ENCODE measurements around the gene PRKN. TPM values are rescaled to one million over a fixed set of nuclear protein-coding genes. Genes with fewer than 3 reads are reported as not detected.
A peak's percentile ranks its signal among the peaks of the same experiment; 100 is the strongest.

Gene PRKN
- total RNA-seq, 1 donor from 2014 or later: 5.1 TPM

DNA sequence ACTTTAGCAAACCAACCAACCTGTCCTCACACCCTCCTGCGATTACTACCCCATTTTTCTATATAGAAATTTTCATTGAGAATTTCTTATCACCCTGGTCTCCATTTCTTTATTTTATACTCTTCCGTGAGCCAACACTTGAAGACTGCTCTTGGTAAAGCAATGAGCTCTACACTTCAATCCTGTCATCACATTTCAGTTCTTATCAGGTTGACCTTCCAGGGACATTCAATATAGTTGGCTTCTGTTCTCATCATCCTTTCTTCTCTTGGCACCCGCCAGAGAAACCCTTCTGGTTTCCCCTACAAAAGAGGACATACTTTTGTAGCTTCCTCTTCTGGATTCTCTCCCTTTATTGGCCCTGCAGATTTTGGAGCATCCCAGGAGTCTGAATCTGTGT lies 279.3 kb downstream of the PRKN start:
- Mint-ChIP-seq H3K4me3 (ENCODE audit: unreplicated experiment) (no peak overlapping the region), H3K4me1 (ENCODE audit: unreplicated experiment) (no peaks in the 10 kb centered on the region), H3K27ac (ENCODE audit: unreplicated experiment) (no peak overlapping the region), H3K27me3 (ENCODE audit: unreplicated experiment) (peaks cover 2% of the 10 kb centered on the region), H3K9me3 (ENCODE audit: unreplicated experiment) (no peaks in the 10 kb centered on the region), H3K36me3 (ENCODE audit: low read depth, unreplicated experiment) (no peaks in the 10 kb centered on the region)
- DNase-seq (ENCODE audit: low spot score): no peak
- TF ChIP-seq, protein P1, sequence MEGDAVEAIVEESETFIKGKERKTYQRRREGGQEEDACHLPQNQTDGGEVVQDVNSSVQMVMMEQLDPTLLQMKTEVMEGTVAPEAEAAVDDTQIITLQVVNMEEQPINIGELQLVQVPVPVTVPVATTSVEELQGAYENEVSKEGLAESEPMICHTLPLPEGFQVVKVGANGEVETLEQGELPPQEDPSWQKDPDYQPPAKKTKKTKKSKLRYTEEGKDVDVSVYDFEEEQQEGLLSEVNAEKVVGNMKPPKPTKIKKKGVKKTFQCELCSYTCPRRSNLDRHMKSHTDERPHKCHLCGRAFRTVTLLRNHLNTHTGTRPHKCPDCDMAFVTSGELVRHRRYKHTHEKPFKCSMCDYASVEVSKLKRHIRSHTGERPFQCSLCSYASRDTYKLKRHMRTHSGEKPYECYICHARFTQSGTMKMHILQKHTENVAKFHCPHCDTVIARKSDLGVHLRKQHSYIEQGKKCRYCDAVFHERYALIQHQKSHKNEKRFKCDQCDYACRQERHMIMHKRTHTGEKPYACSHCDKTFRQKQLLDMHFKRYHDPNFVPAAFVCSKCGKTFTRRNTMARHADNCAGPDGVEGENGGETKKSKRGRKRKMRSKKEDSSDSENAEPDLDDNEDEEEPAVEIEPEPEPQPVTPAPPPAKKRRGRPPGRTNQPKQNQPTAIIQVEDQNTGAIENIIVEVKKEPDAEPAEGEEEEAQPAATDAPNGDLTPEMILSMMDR (IDR thresholded peaks at IDR 0.05; ENCODE audit: unreplicated experiment): no peak

DNA sequence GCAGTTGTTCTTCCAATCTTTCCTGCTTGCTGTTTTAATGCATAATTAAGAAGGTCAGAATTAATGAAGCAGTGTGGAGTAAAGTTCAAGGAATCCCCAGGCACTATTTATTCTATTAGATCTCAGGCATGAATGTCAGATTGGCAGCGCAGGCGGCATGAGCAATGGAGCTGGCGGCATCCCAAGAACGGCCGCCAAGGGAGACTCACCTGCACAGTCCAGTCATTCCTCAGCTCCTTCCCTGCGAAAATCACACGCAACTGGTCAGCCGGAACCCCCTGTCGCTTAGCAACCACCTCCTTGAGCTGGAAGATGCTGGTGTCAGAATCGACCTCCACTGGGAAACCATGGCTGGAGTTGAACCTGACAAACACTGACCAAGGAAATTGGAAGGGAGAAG lies 284.5 kb downstream of the PRKN start:
- TF ChIP-seq, protein P1 (IDR thresholded peaks at IDR 0.05; ENCODE audit: unreplicated experiment): no peak
- H3K4me1 Mint-ChIP-seq (ENCODE audit: unreplicated experiment): peaks cover 8% of the 10 kb centered on the region
- no peak for DNase-seq (ENCODE audit: low spot score)
- no peak overlapping the region for H3K4me3 Mint-ChIP-seq (ENCODE audit: unreplicated experiment)
- peaks cover 4% of the 10 kb centered on the region for H3K9me3 Mint-ChIP-seq (ENCODE audit: unreplicated experiment)
- peaks cover 3% of the 10 kb centered on the region for H3K27me3 Mint-ChIP-seq (ENCODE audit: unreplicated experiment)
- H3K27ac Mint-ChIP-seq (ENCODE audit: unreplicated experiment): no peak overlapping the region
- H3K36me3 Mint-ChIP-seq (ENCODE audit: low read depth, unreplicated experiment): no peaks in the 10 kb centered on the region

DNA sequence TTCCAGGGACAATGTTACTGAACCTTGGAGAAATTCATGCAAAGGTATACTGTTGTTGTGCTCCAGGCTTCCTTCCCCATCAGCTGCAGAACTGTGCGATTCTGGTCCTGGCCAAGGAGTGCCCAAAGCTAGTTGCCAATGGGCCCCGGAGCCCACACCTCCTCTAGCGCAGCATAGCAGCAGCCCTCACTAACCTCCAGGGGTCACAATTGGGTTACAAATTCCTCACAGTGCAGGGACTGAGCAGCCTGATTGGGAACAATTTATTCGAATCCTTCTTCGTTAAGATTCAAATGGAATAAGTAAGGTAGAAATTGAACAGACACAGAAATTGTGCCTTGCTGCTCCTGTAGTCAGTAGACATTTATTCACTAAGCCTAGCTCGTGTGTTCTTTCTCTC lies 284.9 kb downstream of the PRKN start:
- Mint-ChIP-seq H3K27me3 (ENCODE audit: unreplicated experiment) (peaks cover 3% of the 10 kb centered on the region), H3K27ac (ENCODE audit: unreplicated experiment) (no peak overlapping the region), H3K4me3 (ENCODE audit: unreplicated experiment) (no peak overlapping the region), H3K9me3 (ENCODE audit: unreplicated experiment) (peaks cover 4% of the 10 kb centered on the region), H3K36me3 (ENCODE audit: low read depth, unreplicated experiment) (no peaks in the 10 kb centered on the region), H3K4me1 (ENCODE audit: unreplicated experiment) (peaks cover 8% of the 10 kb centered on the region)
- DNase-seq (ENCODE audit: low spot score): peak; percentile 56
- TF ChIP-seq, protein P1 (IDR thresholded peaks at IDR 0.05; ENCODE audit: unreplicated experiment): peak; percentile 25

DNA sequence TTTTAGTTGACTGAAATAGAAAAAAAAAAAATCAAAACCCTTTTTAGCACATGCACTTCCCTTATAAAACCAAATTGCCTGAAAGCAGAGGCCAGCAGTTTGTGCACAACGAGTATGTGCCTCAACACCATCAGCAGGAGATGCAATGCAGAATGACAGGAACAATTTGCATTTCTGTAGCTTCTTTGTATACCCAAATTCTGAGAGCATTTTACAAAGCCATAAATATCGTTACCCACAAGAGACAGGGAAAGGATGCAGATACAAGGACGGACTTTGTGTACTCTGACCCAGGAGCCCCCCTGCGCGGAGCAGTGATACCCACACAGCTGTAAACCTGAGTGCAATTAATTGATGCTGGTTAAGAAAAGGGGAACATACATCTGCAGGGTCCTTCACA lies 285.6 kb downstream of the PRKN start:
- H3K9me3 Mint-ChIP-seq (ENCODE audit: unreplicated experiment): peaks cover 4% of the 10 kb centered on the region
- peaks cover 3% of the 10 kb centered on the region for H3K27me3 Mint-ChIP-seq (ENCODE audit: unreplicated experiment)
- no peak overlapping the region for H3K27ac Mint-ChIP-seq (ENCODE audit: unreplicated experiment)
- DNase-seq (ENCODE audit: low spot score): no peak
- TF ChIP-seq, protein P1 (IDR thresholded peaks at IDR 0.05; ENCODE audit: unreplicated experiment): no peak
- no peaks in the 10 kb centered on the region for H3K36me3 Mint-ChIP-seq (ENCODE audit: low read depth, unreplicated experiment)
- peaks cover 8% of the 10 kb centered on the region for H3K4me1 Mint-ChIP-seq (ENCODE audit: unreplicated experiment)
- no peak overlapping the region for H3K4me3 Mint-ChIP-seq (ENCODE audit: unreplicated experiment)

DNA sequence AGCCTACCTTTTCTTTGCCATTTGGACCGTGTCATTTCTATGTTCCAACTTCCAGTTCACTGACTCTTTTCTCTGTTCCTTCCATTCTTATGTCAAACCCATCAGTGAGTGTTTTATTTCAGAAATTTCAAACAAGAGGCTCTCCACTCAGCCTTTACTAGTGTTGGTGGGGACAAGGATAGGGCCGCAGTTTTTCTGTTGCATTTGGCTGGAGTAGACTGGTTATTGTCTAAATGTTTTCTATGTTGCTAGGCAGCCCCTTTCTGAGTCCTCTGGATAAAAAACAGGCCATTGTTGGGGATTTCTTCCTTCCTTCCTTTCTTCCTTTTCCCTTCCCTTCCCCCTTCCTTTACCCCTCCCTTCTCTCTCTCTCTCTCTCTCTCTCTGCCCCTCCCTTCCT lies 288.6 kb downstream of the PRKN start:
- no peak for DNase-seq (ENCODE audit: low spot score)
- Mint-ChIP-seq H3K27me3 (ENCODE audit: unreplicated experiment) (peaks cover 2% of the 10 kb centered on the region), H3K36me3 (ENCODE audit: low read depth, unreplicated experiment) (no peaks in the 10 kb centered on the region), H3K9me3 (ENCODE audit: unreplicated experiment) (peaks cover 4% of the 10 kb centered on the region), H3K27ac (ENCODE audit: unreplicated experiment) (peak overlapping the region; percentile 98), H3K4me1 (ENCODE audit: unreplicated experiment) (peaks cover 8% of the 10 kb centered on the region), H3K4me3 (ENCODE audit: unreplicated experiment) (no peak overlapping the region)
- TF ChIP-seq, protein P1 (IDR thresholded peaks at IDR 0.05; ENCODE audit: unreplicated experiment): no peak
